HG03097 (cell line): Measurements from ENCODE around the gene CYBA.
"Not testable (repeated sequence)": the region's sequence is repeated elsewhere in the genome, so short reads cannot be mapped to it uniquely, and the experiment has no call there.

Experiments
- ATAC-seq: cut with Tn5 transposase; IDR thresholded peaks from one replicate; pipeline ENCODE4 v1.9.1; 2021; ENCODE audit not compliant: unreplicated experiment, low FRiP score

The CYBA gene

GRCh38 chr16:88616320-88616719 is 34.5 kb downstream of the CYBA start:
- no peak for ATAC-seq

- ATAC-seq: no peak
These were observed 35.9 kb downstream of the CYBA start for GRCh38 chr16:88614818-88615580.

- no peak for ATAC-seq
These were observed 36.7 kb downstream of the CYBA start for GRCh38 chr16:88613911-88614817.

GRCh38 chr16:88613293-88613692 is 37.6 kb downstream of the CYBA start:
- ATAC-seq: no peak

- ATAC-seq: no peak
These were observed 39.7 kb downstream of the CYBA start for GRCh38 chr16:88610909-88611812.

GRCh38 chr16:88610080-88610479 is 40.8 kb downstream of the CYBA start:
- ATAC-seq: no peak

- not testable (repeated sequence) for ATAC-seq
These were observed 41.4 kb downstream of the CYBA start for GRCh38 chr16:88609426-88609825.

GRCh38 chr16:88608076-88608475 is 42.8 kb downstream of the CYBA start:
- ATAC-seq: no peak

GRCh38 chr16:88606148-88606757 is 44.6 kb downstream of the CYBA start:
- no peak for ATAC-seq

GRCh38 chr16:88605186-88606147 is 45.4 kb downstream of the CYBA start:
- ATAC-seq: no peak

GRCh38 chr16:88602091-88602490 is 48.8 kb downstream of the CYBA start:
- no peak for ATAC-seq

- ATAC-seq: no peak
These were observed 49.4 kb downstream of the CYBA start for GRCh38 chr16:88601313-88602036.

- ATAC-seq: no peak
These were observed 50.3 kb downstream of the CYBA start for GRCh38 chr16:88600539-88600896.

- ATAC-seq: no peak
These were observed 50.9 kb downstream of the CYBA start for GRCh38 chr16:88599825-88600538.

- ATAC-seq: no peak
These were observed 51.6 kb downstream of the CYBA start for GRCh38 chr16:88599092-88599733.

- ATAC-seq: no peak
These were observed 52.9 kb downstream of the CYBA start for GRCh38 chr16:88597856-88598491.

GRCh38 chr16:88596483-88596882 is 54.4 kb downstream of the CYBA start:
- ATAC-seq: no peak
